Stimulated activated naive CD4-positive, alpha-beta T cell (primary cell): Measurements from ENCODE around the gene KCNA3.
"Not testable (repeated sequence)": the region's sequence is repeated elsewhere in the genome, so short reads cannot be mapped to it uniquely, and the experiment has no call there.

ENCODE experiments used
- DNase-seq, 6 experiments: peaks; one replicate each; lab custom pipeline; 2025; lab: John Stamatoyannopoulos, UW

Gene KCNA3

DNA sequence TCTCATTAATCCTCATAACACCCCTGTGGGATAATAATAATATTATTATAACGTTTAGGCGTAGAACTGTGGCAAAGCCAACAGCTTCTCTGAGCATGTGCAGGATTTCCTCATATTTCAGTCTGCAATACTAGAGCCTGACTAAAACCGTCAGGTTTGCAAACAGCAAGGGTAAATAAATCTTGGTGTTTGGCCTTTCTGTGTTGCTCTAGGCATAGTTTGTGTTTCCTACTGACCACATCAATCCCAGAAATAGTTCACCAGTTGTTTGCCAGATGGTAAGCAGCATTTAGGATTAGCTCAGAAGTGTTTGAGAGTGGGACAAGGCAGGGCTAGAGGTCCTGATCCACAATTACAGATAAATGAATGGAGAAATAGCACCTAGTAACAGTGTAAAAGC lies 2.8 kb upstream of the KCNA3 start:
- DNase-seq, result no peak

DNA sequence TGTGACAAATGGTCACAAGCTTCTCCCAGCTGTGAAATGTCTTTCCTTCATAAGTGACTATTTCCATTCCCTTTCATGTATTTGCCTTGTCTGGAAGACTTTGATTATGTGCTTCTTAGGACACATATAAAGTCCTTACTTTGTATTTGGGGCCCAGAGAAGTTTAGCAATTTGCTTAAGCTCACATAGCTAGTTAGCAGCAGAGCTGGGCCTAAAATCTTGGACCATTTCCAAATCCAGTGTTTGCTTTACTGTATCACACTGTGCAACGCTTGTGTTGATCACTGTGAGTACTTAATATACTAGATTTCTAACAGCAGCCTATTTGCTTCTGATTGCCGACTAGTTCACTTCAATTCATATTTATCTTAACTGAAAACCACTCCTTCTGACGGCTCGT lies 2.2 kb upstream of the KCNA3 start:
- no peak for DNase-seq

DNA sequence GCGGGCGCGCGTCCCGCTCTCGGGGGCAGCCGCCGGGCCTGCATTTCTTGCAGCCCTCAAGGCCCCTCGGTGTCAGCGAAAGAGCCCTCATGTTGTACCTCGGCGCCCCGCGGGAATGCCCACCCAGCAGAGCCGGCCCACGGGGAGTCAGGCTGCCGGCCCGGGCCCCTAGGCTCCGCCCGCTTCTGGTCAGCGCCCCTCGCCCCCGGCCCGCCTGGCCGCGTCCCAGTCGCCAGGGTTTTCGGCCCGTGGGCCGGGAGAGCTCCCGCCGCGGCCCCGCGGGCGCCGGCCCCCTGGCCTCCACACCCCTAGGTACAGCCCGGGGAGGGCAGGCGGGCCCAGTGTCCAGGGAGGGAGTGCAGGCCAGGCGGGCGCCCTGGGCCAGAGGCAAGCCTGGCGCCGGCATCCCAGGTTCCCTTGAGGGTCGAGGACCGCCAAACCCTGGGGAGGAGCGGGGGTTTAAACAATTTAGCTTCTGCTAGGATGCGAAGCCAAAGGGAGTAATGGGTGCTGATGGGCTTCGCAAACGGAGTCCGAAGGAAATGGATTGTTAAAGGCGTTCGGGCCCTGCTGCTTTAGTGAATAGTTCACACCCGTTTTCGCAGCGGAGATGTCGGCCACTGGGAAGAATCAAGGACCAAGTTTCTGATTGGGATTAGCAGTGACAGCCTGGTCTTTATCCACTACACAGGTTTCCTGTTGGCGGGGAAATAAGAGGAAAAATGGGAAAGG lies 486 bp upstream of the KCNA3 start:
- DNase-seq, result no peak

DNA sequence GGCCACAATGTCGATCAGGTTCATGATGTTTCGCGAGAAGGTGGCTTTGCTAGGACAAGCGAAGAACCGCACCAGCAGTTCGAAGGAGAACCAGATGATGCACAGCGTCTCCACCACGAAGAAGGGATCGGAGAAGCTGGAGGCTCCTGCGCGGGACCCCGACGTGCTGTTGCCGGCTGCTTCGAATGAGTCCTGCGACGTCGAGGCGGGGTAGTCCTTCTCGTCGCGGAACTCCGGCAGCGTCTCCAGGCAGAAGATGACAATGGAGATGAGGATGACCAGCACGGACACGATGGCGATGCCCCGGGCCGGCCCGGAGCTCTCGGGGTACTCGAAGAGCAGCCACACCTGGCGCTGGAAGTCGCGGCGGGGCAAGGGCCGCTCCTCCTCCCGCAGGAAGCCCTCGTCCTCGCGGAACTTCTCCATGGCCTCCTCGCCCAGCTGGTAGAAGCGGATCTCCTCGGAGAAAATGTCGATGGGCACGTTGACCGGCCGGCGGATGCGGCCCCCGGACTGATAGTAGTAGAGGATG lies 869 bp downstream of the KCNA3 start:
- DNase-seq, result peak in 5 of 6 experiments; percentile 15 to 69 (median 46)

DNA sequence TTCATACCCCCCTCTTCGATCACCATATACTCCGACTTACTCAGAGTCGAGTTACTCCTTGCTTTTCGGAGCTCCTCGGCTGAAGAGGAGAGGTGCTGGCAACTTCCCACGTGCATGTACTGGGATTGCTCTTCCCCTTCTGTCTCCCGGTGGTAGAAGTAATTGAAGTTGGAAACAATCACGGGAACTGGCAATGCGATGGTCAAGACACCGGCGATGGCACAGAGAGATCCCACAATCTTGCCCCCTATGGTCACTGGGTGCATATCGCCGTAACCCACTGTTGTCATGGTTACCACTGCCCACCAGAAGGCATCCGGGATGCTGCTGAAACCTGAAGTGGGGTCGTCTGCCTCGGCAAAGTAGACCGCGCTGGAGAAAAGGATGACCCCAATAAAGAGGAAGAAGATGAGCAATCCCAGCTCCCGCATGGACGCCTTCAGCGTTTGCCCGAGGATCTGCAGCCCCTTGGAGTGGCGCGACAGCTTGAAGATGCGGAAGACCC lies 1.5 kb downstream of the KCNA3 start:
- DNase-seq, result peak in 5 of 6 experiments; percentile 6 to 66 (median 23)

DNA sequence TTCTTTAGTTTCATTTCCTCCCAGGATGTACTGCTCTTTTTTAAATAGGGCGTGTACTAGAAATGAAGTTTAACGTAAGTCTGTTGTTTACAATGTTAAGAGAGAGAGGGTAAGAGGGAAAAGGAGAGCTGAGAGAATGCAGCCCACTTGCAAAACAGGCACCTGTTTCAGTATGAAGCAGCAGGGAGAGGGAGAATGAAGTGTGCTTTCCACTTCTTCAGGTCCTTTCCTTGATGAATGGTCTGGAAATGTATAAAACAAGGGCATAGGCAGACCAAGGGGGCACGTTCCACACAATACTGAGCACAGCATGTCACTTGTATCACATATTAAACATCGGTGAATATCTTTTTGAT lies 2.0 kb downstream of the KCNA3 start:
- DNase-seq, result peak in 5 of 6 experiments; percentile 13 to 85 (median 80)

DNA sequence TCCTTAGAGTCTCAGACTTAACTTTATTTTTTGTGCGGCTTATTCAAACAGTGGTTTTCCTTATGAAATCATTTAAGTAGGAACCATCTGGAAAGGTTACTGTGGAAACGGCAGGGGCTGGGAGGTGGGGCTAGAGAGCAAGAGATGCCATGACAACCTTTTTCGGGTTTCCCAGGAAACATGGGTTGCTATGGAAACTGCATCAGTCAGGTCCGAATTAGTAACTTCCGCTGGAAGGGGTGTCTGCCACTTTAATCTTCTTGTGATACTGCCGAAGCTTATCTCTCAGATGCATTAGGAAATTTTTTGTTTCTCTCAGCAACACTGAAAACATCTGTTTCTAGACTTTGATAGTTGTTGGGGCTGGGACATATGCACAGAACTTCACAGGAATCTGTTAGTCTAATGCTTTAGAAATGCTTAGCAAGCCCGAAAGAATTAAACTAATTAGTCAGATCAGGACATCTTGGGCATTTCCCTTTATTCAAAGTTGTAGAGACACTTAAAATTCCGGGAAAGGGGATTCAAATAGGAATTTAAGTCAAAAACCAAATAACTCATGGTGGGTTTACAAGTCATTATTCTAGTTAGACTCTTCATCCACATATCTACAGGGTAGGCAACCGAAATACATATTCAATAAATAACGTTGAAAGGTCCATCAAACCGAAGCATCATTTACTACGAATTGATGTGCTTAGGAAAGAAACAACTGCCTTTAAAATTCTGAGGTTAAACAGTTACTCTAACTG lies 2.6 kb downstream of the KCNA3 start:
- DNase-seq, result peak; percentile 43 to 79 (median 74)

DNA sequence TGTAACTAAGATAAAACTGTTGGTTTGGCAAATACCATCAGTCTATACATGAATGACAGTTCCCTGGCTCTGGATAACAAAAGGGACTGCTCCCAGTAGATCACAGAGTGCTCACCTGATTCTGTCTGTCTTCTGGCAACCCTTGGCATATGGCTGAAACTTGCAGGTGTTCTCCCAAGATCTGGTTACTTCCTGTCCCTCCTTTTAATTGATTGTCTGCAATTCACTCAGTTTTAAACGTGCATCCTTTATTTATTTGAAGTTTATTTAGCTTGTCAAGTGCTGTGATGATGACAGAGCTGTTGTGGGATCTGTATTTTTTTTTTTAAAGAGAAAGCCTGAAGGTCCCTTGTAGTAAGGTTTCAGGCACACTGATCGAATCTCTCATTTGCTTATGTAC lies 3.4 kb downstream of the KCNA3 start:
- DNase-seq, result peak in 2 of 6 experiments; percentile 1 to 2

DNA sequence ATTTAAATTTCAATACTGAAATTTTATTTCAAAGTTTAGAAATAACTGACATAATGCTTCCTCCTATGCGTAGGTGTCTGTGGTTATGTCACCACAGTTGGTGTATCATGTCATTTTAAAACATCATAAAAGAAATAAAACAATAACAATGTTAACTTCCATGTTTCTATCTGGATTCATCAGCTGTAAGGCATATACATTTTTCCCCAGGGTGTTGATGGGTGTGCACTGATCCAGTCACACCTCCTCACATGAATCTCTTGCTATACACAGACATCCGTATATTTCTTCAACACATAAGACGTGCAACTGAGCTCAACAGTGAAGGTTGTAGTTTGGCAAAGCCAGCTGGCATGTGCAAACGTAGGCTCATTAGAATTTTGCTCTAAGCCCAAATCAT lies 6.2 kb downstream of the KCNA3 start:
- DNase-seq, result peak in 3 of 6 experiments; percentile 26 to 39 (median 33)

DNA sequence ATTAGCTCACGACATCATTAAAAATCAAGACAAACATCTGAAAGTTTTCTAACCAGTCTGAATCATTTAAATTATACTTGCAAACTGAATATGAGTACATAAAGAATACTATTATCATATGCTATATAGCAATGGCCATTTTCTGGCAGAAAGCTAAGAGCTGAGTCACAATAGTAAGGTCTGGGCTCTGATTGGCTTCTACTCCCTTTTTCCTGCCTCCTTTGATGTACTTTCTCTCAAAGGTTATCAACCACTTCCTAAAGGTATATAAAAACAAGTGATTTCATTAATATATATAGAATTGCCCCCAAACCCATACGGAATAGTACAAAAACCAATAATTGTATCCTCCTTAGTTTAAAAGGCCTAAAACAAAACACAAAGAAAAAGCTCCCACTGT lies 7.0 kb downstream of the KCNA3 start:
- no peak for DNase-seq

DNA sequence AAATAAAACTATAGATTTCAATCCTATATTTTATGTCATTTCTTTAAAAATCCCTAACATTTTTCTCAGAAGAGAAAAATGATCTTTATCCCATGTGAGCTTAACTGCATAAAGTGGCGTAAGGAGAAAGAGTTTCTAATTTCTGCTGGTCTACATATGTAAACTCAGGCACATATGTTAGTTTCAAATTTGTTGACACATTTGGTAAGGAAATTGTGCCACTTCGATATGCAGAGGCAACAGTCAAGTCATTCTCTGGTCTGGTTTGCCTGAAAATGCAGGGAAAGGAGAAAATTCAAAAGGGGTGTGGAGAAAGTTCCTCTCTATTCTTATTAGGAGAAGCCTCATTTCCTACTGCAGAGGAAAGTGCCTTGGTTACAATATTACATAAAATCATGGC lies 11.5 kb downstream of the KCNA3 start:
- DNase-seq, result no peak

DNA sequence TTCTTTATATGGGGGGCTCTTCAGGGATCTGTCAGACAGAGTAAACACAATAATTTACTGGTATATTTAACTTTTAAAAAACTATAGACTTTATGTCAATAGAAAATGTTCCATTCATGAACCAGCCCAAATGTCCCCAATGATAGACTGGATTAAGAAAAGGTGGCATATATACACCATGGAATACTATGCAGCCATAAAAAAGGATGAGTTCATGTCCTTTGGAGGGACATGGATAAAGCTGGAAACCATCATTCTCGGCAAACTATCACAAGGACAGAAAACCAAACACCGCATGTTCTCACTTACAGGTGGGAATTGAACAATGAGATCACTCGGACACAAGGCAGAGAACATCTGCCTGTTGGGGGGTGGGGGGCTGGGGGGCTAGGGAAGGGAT lies 15.2 kb downstream of the KCNA3 start:
- not testable (repeated sequence) for DNase-seq

DNA sequence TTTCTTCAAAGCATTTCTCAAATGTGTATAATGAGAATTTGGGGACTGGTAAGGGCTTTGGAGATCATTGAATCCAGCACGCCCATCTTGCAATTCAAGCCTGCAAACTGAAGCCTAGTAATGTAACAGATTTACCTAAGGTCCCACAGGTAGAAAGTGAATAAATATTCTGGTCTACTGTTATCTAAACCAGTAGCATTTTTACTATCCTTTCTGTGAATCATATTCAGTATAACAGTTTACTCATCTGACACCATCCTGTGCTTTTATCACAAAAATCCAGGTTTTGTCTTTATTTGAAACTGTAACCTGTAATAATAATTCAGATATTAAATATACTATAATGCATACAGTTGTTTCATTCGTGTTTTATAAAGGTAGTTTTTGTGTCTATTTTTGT lies 17.4 kb downstream of the KCNA3 start:
- no peak for DNase-seq

DNA sequence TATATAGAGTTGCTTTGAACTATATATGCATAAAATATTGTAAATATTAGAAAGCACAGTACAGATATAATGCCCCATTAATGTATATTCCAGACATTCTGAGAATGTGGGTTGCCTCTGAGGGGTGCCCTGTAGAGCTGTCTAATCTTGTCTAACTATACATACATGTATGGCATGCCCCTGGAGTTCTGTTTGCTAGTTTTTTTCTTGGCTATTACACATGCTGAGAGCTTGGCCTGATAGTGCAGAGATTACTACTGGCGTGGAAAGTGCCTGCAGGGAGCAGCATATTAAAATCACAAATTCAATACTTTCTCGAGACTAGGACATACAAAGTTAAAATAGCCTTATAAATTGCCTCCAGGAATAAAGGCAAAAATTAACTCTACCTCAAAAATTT lies 24.1 kb downstream of the KCNA3 start:
- DNase-seq, result no peak

DNA sequence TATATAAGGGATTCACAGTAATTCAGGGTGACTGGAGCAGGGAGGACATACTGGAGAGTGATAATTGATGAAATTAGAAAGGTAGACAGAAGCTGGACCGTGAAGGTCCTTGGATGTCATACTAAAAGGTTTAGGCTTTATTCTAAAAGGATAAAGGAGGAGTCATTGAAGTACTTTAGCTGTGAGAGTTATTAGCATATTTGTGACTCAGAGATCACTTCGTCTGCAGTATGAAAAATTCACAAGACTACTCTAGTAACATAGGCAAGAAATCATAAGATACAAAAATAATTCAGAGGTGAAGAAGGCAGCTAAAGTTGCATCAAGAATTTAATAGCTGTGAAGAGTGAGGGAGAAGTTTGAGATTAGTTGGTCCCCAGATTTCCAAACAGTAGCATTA lies 26.3 kb downstream of the KCNA3 start:
- no peak for DNase-seq

DNA sequence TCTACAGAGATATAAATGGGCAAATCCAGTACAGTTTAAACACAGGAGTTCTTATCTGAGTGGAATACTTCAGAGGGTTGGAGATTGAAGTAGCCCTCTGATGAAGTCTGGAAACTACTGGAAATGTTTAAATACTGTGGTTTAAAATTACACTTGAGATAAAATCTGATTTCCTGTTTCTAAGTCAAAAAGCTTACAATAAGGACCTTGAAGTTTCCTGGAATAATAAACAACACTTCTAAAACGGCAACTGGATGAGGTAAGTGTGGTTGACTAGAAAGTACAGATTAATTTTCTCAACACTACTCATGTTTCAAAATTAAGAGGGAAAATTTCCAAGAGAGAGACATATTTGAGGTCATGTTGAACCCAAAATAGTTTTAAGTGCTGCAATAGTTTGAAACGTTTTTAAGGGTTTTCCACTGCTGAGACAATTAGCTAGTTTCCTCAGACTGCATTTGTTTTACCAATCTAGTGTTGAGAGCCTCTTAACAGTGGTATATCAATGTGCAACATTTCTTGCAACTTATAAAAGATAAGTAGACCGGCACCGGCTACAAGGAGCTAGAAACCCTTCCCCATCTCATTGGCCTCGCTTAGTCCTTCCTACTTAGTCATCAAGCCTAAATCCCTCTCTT lies 27.4 kb downstream of the KCNA3 start:
- DNase-seq, result peak in 3 of 6 experiments; percentile 45 to 69 (median 54)

DNA sequence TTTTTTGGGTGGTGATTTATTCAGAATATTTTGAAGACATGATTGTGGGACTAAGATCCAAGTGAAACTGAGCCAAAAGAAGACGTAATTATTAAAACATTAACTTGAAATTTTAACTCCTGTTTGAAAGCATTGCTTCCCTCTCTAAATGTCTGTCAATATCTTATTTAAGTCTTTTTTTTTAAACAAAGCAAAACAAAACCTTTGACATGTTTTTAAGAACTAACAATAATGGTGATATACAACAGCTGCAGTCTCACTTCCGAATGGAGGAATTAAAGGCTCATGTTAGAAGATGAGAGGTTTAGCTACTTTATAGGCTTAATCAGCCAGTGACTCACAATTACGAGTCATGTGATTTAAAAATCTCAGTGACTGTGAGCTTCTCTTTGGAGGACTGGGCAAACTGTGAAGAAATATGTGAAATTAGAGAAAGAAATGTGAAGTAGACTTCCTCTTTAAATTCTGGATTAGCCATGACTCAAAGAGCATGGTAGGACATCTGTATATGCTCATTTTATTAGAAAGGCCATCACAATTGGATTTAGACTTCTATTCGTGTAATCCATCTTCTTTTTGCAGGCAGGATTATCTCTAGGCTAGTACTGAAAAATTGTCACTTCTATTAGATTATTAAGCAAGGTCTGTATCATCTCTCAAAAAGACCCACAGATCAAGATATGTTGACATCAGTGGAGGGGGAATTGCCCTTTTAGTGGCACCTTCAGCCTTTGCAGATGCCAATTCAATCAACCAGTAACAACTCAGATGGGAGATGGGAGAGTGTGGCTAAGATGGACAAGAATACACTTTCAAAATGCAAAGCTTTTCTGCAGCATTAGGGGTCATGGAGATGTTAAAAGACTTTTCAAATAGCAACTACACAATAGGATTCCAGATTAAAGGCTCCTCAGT lies 28.7 kb downstream of the KCNA3 start:
- DNase-seq, result no peak

DNA sequence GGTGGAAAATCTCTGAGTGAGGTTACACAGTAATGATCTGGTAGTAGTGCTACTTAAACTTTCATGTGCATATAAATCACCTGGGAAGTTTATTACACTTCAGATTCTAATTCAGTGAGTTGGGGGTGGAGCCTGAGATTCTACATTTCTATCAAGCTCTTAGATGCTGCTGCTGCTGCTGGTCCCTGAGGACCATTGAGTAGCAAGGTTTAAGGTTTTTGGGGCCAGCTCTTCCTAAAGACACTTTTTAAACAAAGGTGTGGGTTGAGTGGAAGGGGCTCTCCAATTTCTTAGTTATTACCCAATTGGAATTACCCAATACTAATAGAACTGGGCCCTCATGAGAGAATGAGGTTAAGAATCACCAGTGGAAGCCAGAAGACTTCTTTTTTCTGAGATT lies 29.5 kb downstream of the KCNA3 start:
- no peak for DNase-seq

DNA sequence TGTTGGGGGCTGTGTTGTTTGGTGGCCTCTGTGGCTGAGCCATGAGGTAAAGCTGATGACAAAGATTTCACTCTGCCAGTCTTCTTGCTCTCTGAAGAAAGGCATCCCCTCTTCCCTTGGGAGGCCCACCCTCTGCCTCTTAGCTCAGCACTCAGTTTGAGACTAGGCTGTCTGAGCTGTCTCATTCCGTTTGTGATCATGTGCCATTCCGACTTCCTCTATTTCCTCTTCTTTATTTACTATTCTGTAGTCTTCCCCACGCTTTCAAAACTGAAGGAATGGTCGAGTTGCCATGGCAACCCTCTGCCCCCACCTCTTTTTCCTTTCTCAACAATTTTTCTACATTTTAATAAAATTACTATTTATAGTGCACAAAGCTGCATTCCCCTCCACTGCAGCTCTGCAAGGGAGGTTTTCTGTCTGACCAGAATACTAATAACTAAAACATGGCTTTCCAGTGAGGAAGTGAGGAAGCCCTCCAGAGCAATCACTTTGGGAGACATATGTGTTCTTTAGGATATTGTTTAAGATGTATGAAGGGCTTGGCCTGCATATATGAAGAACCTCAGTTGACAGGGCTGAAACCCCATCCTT lies 30.8 kb downstream of the KCNA3 start:
- DNase-seq, result peak in 2 of 6 experiments; percentile 4 to 7

DNA sequence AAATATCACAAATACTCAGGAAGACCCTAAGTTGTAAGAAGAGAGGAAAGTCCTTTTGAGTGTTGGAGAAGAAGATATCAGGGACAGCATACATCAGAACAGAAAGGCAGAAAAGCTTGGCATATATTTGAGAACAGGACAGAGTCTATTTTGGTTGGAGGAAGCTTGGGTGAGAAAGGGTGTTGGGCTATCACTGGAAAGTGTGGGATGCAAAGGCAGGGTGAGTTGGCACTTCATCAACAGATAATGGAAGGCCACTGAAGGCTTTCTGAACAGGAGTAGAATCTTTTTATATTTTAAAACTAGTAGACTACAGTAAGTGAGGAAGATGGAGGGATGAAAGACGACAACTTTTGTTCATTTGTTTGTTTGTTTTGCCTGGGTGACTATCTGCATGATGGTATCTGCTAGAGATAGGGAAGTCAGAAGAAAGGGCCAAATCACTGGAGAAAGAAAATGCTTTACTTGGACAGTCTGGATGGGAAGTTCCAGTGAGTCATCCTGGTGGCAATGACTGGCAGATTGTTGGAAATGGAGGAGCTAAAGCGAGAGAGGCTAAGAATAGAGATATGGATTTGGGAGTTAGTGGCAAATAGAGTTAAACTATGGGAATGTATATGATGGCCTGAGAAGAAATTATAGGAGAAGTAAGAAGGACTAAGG lies 34.9 kb downstream of the KCNA3 start:
- DNase-seq, result no peak

DNA sequence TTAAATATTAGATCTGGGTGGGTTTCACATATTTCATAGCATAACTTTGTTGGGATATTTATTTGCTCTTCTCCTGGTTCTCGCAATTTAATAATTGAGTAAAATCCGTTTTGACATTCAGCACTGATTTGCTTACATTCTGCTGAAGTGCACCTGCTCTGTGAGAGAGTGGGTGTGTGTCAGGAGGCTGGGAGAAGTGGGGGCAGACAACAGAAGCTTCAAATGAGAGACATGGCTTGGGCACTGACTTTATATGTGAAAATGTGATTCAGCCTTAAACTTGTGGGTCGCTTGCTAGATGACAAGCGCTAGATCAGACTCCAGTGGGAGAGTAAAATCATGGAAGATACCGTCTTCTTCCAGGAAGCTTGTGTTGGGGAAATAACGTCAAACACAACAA lies 36.2 kb downstream of the KCNA3 start:
- DNase-seq, result no peak
